Measurements from ENCODE around the gene NEURL1. TPM values are rescaled to one million over a fixed set of nuclear protein-coding genes. Genes with fewer than 3 reads are reported as not detected.

Gene NEURL1
- total RNA-seq, 1 donor from 2014 or later = 2.5 TPM

- DNase-seq (ENCODE audit: extremely low spot score, unreplicated experiment) = no peak
- H3K27me3 Mint-ChIP-seq (ENCODE audit: unreplicated experiment) = no peaks in the 10 kb centered on the region
- peaks cover 7% of the 10 kb centered on the region for H3K36me3 Mint-ChIP-seq (ENCODE audit: unreplicated experiment)
- peaks cover 36% of the 10 kb centered on the region for H3K4me1 Mint-ChIP-seq (ENCODE audit: unreplicated experiment)
- no peaks in the 10 kb centered on the region for H3K9me3 Mint-ChIP-seq (ENCODE audit: unreplicated experiment)
- H3K4me3 Mint-ChIP-seq (ENCODE audit: unreplicated experiment) = peak overlapping the region; percentile 38
- peak overlapping the region; percentile 83 for H3K27ac Mint-ChIP-seq (ENCODE audit: unreplicated experiment)
- TF ChIP-seq CTCF (IDR thresholded peaks at IDR 0.05) = no peak
Observed at GRCh38 chr10:103451091-103451813, 42.3 kb upstream of the NEURL1 start.

- Mint-ChIP-seq H3K4me3 (ENCODE audit: unreplicated experiment) (peak within 1 kb of the TSS; percentile 38), H3K4me1 (ENCODE audit: unreplicated experiment) (peaks cover 35% of the 10 kb centered on the region), H3K9me3 (ENCODE audit: unreplicated experiment) (no peaks in the 10 kb centered on the region), H3K36me3 (ENCODE audit: unreplicated experiment) (peaks cover 4% of the 10 kb centered on the region), H3K27ac (ENCODE audit: unreplicated experiment) (peak within 1 kb of the TSS; percentile 83), H3K27me3 (ENCODE audit: unreplicated experiment) (no peaks in the 10 kb centered on the region)
- no peak for DNase-seq (ENCODE audit: extremely low spot score, unreplicated experiment)
- TF ChIP-seq CTCF (IDR thresholded peaks at IDR 0.05) = no peak
Observed at GRCh38 chr10:103451831-103452505, 41.5 kb upstream of the NEURL1 start, which contains the start of gene CALHM2. CALHM2 (minus strand) TSS chr10:103452370; CDS start chr10:103449941, 2,429 bp downstream.

GRCh38 chr10:103452506-103453230, 40.8 kb upstream of the NEURL1 start:
- H3K27ac Mint-ChIP-seq (ENCODE audit: unreplicated experiment) = no peak overlapping the region
- H3K27me3 Mint-ChIP-seq (ENCODE audit: unreplicated experiment) = no peaks in the 10 kb centered on the region
- no peaks in the 10 kb centered on the region for H3K9me3 Mint-ChIP-seq (ENCODE audit: unreplicated experiment)
- no peak overlapping the region for H3K4me3 Mint-ChIP-seq (ENCODE audit: unreplicated experiment)
- H3K36me3 Mint-ChIP-seq (ENCODE audit: unreplicated experiment) = peaks cover 3% of the 10 kb centered on the region
- DNase-seq (ENCODE audit: extremely low spot score, unreplicated experiment) = no peak
- peaks cover 35% of the 10 kb centered on the region for H3K4me1 Mint-ChIP-seq (ENCODE audit: unreplicated experiment)
- no peak for TF ChIP-seq CTCF (IDR thresholded peaks at IDR 0.05)

GRCh38 chr10:103454026-103454425, 39.5 kb upstream of the NEURL1 start:
- no peak for DNase-seq (ENCODE audit: extremely low spot score, unreplicated experiment)
- TF ChIP-seq CTCF (IDR thresholded peaks at IDR 0.05) = no peak
- H3K27ac Mint-ChIP-seq (ENCODE audit: unreplicated experiment) = no peak overlapping the region
- H3K36me3 Mint-ChIP-seq (ENCODE audit: unreplicated experiment) = peaks cover 3% of the 10 kb centered on the region
- H3K27me3 Mint-ChIP-seq (ENCODE audit: unreplicated experiment) = no peaks in the 10 kb centered on the region
- peaks cover 24% of the 10 kb centered on the region for H3K4me1 Mint-ChIP-seq (ENCODE audit: unreplicated experiment)
- no peak overlapping the region for H3K4me3 Mint-ChIP-seq (ENCODE audit: unreplicated experiment)
- no peaks in the 10 kb centered on the region for H3K9me3 Mint-ChIP-seq (ENCODE audit: unreplicated experiment)

GRCh38 chr10:103455235-103455634, 38.3 kb upstream of the NEURL1 start:
- Mint-ChIP-seq H3K27ac (ENCODE audit: unreplicated experiment) (no peak overlapping the region), H3K4me1 (ENCODE audit: unreplicated experiment) (peaks cover 12% of the 10 kb centered on the region), H3K4me3 (ENCODE audit: unreplicated experiment) (no peak overlapping the region), H3K36me3 (ENCODE audit: unreplicated experiment) (no peaks in the 10 kb centered on the region), H3K27me3 (ENCODE audit: unreplicated experiment) (no peaks in the 10 kb centered on the region), H3K9me3 (ENCODE audit: unreplicated experiment) (no peaks in the 10 kb centered on the region)
- DNase-seq (ENCODE audit: extremely low spot score, unreplicated experiment) = no peak
- no peak for TF ChIP-seq CTCF (IDR thresholded peaks at IDR 0.05)

Data from osteocyte (in vitro differentiated cells).